Measurements from ENCODE around the gene LRRC75B.
"Not testable (repeated sequence)": the region's sequence is repeated elsewhere in the genome, so short reads cannot be mapped to it uniquely, and the experiment has no call there.

LRRC75B gene

GRCh38 chr22:24602105-24602749, 9.4 kb upstream of the LRRC75B start:
- DNase-seq (ENCODE audit: low read depth in 3 of 3) = not testable (repeated sequence)

GRCh38 chr22:24601217-24602104, 8.6 kb upstream of the LRRC75B start:
- no peak for DNase-seq (ENCODE audit: low read depth in 3 of 3)

DNA sequence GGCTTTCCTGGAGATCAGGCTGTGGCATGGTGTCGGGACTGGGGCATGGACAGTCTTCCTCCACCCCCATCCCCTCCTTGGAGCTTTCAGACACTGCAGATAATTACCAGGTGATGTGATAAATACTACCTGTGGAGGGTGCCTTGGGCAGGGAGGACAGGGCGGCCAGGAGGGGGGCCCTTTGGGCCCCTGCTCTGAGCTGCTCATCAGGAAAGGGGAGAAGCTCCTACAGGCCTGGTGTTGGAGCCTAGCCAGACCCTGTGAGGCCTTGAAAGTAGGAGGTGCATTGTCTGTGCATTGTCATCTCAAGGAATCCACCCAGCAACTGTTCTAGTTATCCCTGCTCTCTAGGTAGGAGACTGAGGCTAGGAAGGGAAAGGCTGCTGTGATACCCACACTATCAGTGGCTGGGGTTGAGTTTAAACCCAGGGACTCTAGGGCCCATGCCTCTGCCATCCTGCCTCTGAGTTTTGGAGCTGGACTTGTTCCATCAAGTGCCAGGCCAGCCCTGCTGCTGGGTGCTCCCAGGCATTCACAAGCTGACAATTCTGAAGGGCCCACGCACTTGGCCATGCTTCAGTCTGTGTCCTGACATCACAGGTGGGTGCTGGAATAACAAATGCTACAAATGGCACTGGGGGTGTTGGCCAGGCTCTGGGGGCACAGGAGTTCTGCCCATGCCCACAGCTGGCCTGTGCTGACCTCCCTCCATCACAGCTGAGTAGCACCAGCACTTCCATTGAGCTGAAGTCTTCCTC, 7.3 kb upstream of the LRRC75B start:
- not testable (repeated sequence) for DNase-seq (ENCODE audit: low read depth in 3 of 3)

GRCh38 chr22:24599514-24599913, 6.6 kb upstream of the LRRC75B start:
- DNase-seq (ENCODE audit: low read depth in 3 of 3) = no peak

DNA sequence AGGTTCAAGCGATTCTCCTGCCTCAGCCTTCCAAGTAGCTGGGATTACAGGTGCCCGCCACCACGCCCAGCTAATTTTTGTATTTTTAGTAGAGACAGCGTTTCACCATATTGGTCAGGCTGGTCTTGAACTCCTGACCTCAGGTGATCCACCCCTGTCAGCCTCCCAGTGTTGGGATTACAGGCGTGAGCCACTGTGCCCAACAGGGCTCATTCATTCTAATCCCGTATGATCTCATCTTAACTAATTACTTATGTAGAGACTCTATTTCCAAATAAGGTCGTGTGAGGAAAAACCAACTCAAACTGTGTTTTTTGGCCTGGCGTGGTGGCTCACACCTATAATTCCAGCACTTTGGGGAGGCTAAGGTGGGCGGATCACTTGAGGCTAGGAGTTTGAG, 4.2 kb upstream of the LRRC75B start:
- not testable (repeated sequence) for DNase-seq (ENCODE audit: low read depth in 3 of 3)

- DNase-seq (ENCODE audit: low read depth in 3 of 3) = no peak
Observed at GRCh38 chr22:24595863-24596262, 3.0 kb upstream of the LRRC75B start.

GRCh38 chr22:24595228-24595627, 2.4 kb upstream of the LRRC75B start:
- DNase-seq (ENCODE audit: low read depth in 3 of 3) = no peak

DNA sequence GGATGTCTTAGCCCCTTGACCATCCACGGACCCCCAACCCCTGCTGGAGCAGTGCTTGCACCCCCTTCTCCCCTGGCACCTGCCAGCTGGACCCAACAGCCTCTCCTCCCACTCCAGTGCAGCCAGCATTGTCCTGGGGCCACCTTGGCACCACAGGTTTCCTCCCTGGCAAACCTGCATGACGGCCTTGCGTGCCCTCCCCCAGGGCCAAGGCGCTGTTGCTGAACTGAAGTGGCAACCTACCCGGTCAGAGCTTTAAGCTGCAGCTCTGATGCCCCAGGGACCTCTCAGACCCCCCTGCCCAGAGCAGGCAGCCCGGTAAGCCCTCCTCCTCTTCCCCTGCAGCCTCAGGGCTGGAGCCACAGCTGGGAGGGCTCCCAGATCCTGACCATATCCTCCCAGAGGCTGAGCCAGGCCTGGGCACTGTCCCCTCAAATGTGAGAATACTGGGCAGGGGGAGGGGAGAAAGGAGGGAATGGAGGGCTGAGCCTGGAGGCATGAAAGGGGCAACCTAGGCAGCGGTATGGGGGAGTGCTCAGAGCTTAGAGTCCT, 1.8 kb upstream of the LRRC75B start:
- no peak for DNase-seq (ENCODE audit: low read depth in 3 of 3)

GRCh38 chr22:24593836-24594568, 1.1 kb upstream of the LRRC75B start:
- DNase-seq (ENCODE audit: low read depth in 3 of 3) = no peak

DNA sequence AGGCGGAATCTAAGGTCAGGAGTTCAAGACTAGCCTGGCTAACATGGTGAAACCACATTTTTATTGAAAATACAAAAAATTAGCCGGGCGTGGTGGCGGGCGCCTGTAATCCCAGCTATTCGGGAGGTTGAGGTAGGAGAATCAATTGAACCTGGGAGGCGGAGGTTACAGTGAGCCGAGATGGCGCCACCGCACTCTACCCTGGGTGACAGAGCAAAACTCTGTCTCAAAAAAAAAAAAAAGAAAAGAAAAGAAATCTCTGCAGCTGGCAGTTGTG, 624 bp upstream of the LRRC75B start:
- DNase-seq (ENCODE audit: low read depth in 3 of 3) = not testable (repeated sequence)

GRCh38 chr22:24592058-24592850, 619 bp downstream of the LRRC75B start:
- DNase-seq (ENCODE audit: low read depth in 3 of 3) = no peak

- DNase-seq (ENCODE audit: low read depth in 3 of 3) = no peak
Observed at GRCh38 chr22:24591286-24591830, 1.5 kb downstream of the LRRC75B start.

- no peak for DNase-seq (ENCODE audit: low read depth in 3 of 3)
Observed at GRCh38 chr22:24590596-24591173, 2.2 kb downstream of the LRRC75B start.

GRCh38 chr22:24589518-24590030, 3.3 kb downstream of the LRRC75B start:
- no peak for DNase-seq (ENCODE audit: low read depth in 3 of 3)

GRCh38 chr22:24588757-24589481, 4.0 kb downstream of the LRRC75B start:
- DNase-seq (ENCODE audit: low read depth in 3 of 3) = no peak

- DNase-seq (ENCODE audit: low read depth in 3 of 3) = no peak
Observed at GRCh38 chr22:24588381-24588756, 4.5 kb downstream of the LRRC75B start.

GRCh38 chr22:24587948-24588347, 4.9 kb downstream of the LRRC75B start:
- DNase-seq (ENCODE audit: low read depth in 3 of 3) = no peak

- DNase-seq (ENCODE audit: low read depth in 3 of 3) = no peak
Observed at GRCh38 chr22:24587251-24587650, 5.6 kb downstream of the LRRC75B start.

- DNase-seq (ENCODE audit: low read depth in 3 of 3) = no peak
Observed at GRCh38 chr22:24585927-24586546, 6.8 kb downstream of the LRRC75B start.
